Hepatocyte (in vitro differentiated cells): ENCODE data around the gene SH3BGRL. TPM values are rescaled to one million over a fixed set of nuclear protein-coding genes. Genes with fewer than 3 reads are reported as not detected.

Experiments used
- DNase-seq: peaks from one replicate; pipeline ENCODE4 v3.0.0-alpha.2; 2016; ENCODE audit warnings: low spot score
- H2AFZ ChIP-seq: fragments of 200-600 bp; sonication (generic); 2 replicates; pipeline ENCODE4 v1.6.0; 2016; ENCODE audit warnings: antibody characterized with exemption, mild to moderate bottlenecking
- H3K27ac ChIP-seq: fragments of 200-600 bp; sonication (generic); 2 replicates; pipeline ENCODE4 v1.5.1; 2016; ENCODE audit warnings: mild to moderate bottlenecking
- H3K27me3 ChIP-seq: fragments of 200-600 bp; sonication (generic); 2 replicates; pipeline ENCODE4 v1.6.1; 2016
- H3K36me3 ChIP-seq: fragments of 200-600 bp; sonication (generic); replicated peaks from 2 replicates; pipeline ENCODE4 v1.5.1; 2016; ENCODE audit warnings: low read depth; ENCODE audit not compliant: insufficient read depth
- H3K4me1 ChIP-seq: fragments of 200-600 bp; sonication (generic); 2 replicates; pipeline ENCODE4 v1.5.1; 2016; ENCODE audit warnings: mild to moderate bottlenecking, moderate library complexity; ENCODE audit not compliant: insufficient read depth
- H3K4me2 ChIP-seq: fragments of 200-600 bp; sonication (generic); 2 replicates; pipeline ENCODE4 v1.6.0; 2016
- H3K4me3 ChIP-seq: fragments of 200-600 bp; sonication (generic); 2 replicates; pipeline ENCODE4 v1.5.1; 2016; ENCODE audit warnings: mild to moderate bottlenecking
- H3K79me2 ChIP-seq: fragments of 200-600 bp; sonication (generic); 2 replicates; pipeline ENCODE4 v1.6.0; 2017; ENCODE audit warnings: mild to moderate bottlenecking
- H3K9me2 ChIP-seq: fragments of 200-600 bp; sonication (generic); replicated peaks from 2 replicates; pipeline ENCODE4 v1.6.0; 2017; ENCODE audit warnings: mild to moderate bottlenecking; ENCODE audit not compliant: insufficient read depth
- H3K9me3 ChIP-seq: fragments of 200-600 bp; sonication (generic); 2 replicates; pipeline ENCODE4 v1.5.1; 2016; ENCODE audit warnings: low read depth, mild to moderate bottlenecking
- H4K20me1 ChIP-seq: fragments of 200-600 bp; sonication (generic); 2 replicates; pipeline ENCODE4 v1.6.0; 2016; ENCODE audit warnings: mild to moderate bottlenecking; ENCODE audit not compliant: insufficient read depth, poor library complexity, severe bottlenecking
- EZH2 ChIP-seq: fragments of 200-600 bp; sonication (generic); IDR thresholded peaks from 2 replicates; pipeline ENCODE4 v1.6.1; 2016; ENCODE audit warnings: antibody characterized with exemption, mild to moderate bottlenecking, borderline replicate concordance
- EZH2phosphoT487 ChIP-seq: fragments of 200-600 bp; sonication (generic); IDR thresholded peaks from one replicate; pipeline ENCODE4 v1.6.1; 2018; ENCODE audit warnings: antibody characterized with exemption, mild to moderate bottlenecking, low read depth, moderate library complexity; ENCODE audit not compliant: unreplicated experiment, severe bottlenecking
- WGBS: methylation state at CpG from one replicate; pipeline ENCODE4 v1.1.6; 2016; ENCODE audit warnings: low lambda C conversion rate; ENCODE audit errors: missing lambda C conversion rate; 5-methylcytosine and 5-hydroxymethylcytosine counted together
- polyA plus RNA-seq: library from polyadenylated mRNA; unstranded; fragments of >200 nt; fragmentation: Nextera tagmentation; extraction: Ambion mirVana; gene quantifications from 2 replicates; pipeline ENCODE4 v1.2.1, GENCODE V29; 2016
- total RNA-seq: library from RNA; depleted of rRNA; stranded (reverse); fragments of >200 nt; gene quantifications from 2 replicates; pipeline ENCODE4 v1.2.3, GENCODE V29; 2014
- TF ChIP-seq, protein P1 (sequence below): fragments of 200-600 bp; sonication (generic); IDR thresholded peaks from 2 replicates; pipeline ENCODE4 v1.5.1; 2016; ENCODE audit warnings: antibody characterized with exemption, mild to moderate bottlenecking; ENCODE audit not compliant: poor library complexity

Gene SH3BGRL
- total and polyA plus RNA-seq, 2 experiments from 2014 or later, result 72.3 to 110 TPM

DNA sequence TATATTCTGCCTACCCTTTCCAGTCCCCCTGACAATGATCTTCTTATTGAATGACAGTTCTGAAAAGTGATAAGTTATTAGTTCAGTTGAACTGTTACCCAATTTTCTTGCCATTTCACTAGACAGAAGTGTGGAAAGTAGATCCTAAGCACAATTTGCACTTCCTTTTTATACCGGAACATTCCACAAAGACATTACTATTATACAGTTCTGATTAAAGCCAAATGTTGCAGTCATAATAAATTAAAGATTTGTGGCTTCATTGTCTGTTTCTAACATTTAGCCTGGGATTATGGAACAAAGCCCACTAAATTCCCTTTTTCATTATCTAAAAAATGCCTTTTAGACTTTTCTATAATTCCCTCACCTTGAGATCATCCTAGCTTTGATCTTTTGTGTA lies 13.8 kb downstream of the SH3BGRL start:
- no peak overlapping the region for H2AFZ ChIP-seq
- H3K27ac ChIP-seq, result no peak overlapping the region
- no peak for DNase-seq
- no peak overlapping the region for H3K4me3 ChIP-seq
- H3K9me2 ChIP-seq, result no peaks in the 10 kb centered on the region
- H3K36me3 ChIP-seq, result no peaks in the 10 kb centered on the region
- no peaks in the 10 kb centered on the region for H3K4me1 ChIP-seq
- no peak overlapping the region for H3K4me2 ChIP-seq
- WGBS, result 70% methylated on average over 1 of the region's 1 CpG
- no peaks in the 10 kb centered on the region for H3K9me3 ChIP-seq
- H4K20me1 ChIP-seq, result peaks cover under 1% of the 10 kb centered on the region
- TF ChIP-seq EZH2 (no peak), EZH2phosphoT487 (no peak)
- H3K79me2 ChIP-seq, result peaks cover 13% of the 10 kb centered on the region
- no peaks in the 10 kb centered on the region for H3K27me3 ChIP-seq

DNA sequence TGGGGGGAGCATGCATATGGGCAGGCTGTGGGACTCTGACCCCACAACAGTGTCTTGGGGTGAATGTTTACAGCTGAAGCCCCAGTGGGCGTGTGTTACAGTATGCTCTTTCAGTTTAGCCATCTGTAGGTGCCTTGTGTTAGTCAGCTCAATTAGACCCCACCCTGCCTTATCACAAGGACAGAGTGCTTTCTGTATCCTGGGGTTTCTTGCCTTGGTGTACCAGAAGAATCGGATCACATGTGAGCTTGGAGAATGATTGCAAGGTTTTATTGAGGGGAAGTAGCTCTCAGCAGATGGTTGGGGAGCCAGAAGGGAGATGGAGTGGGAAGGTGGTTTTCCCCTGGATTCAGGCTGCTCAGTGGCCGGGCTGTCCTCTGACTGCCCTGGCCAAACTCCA lies 27.3 kb downstream of the SH3BGRL start:
- H3K27ac ChIP-seq, result no peak overlapping the region
- no peaks in the 10 kb centered on the region for H4K20me1 ChIP-seq
- H2AFZ ChIP-seq, result no peak overlapping the region
- H3K4me3 ChIP-seq, result no peak overlapping the region
- no peaks in the 10 kb centered on the region for H3K27me3 ChIP-seq
- H3K4me2 ChIP-seq, result no peak overlapping the region
- H3K36me3 ChIP-seq, result no peaks in the 10 kb centered on the region
- no peaks in the 10 kb centered on the region for H3K9me3 ChIP-seq
- no peaks in the 10 kb centered on the region for H3K79me2 ChIP-seq
- no peak for DNase-seq
- H3K4me1 ChIP-seq, result no peaks in the 10 kb centered on the region
- WGBS, result 81% methylated on average over 3 of the region's 3 CpGs
- no peaks in the 10 kb centered on the region for H3K9me2 ChIP-seq
- TF ChIP-seq EZH2phosphoT487, result no peak
- TF ChIP-seq, protein P1, sequence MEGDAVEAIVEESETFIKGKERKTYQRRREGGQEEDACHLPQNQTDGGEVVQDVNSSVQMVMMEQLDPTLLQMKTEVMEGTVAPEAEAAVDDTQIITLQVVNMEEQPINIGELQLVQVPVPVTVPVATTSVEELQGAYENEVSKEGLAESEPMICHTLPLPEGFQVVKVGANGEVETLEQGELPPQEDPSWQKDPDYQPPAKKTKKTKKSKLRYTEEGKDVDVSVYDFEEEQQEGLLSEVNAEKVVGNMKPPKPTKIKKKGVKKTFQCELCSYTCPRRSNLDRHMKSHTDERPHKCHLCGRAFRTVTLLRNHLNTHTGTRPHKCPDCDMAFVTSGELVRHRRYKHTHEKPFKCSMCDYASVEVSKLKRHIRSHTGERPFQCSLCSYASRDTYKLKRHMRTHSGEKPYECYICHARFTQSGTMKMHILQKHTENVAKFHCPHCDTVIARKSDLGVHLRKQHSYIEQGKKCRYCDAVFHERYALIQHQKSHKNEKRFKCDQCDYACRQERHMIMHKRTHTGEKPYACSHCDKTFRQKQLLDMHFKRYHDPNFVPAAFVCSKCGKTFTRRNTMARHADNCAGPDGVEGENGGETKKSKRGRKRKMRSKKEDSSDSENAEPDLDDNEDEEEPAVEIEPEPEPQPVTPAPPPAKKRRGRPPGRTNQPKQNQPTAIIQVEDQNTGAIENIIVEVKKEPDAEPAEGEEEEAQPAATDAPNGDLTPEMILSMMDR, result no peak
- no peak for TF ChIP-seq EZH2

DNA sequence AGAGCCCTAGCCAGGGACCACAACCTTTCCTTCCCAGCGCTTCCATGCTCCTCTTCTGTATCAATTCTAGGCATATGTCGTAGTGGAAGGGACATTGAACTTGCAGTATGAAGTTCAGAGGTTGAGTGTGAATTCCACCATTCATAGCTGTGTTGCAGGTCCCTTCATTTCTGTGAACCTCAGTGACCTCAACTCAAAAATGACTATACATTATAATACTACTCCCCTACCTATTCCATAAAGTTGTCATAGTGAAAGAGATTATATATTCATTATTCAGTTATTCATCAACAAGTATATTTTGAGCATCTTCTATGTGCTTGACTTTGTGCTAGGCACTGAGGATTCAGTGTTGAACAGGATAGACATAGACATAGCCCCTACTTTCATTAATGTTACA lies 28.0 kb downstream of the SH3BGRL start:
- TF ChIP-seq, protein P1, result no peak
- no peak for TF ChIP-seq EZH2
- TF ChIP-seq EZH2phosphoT487, result no peak
- WGBS, result 82% methylated on average over 2 of the region's 2 CpGs
- no peaks in the 10 kb centered on the region for H3K79me2 ChIP-seq
- H3K4me2 ChIP-seq, result no peak overlapping the region
- no peak overlapping the region for H2AFZ ChIP-seq
- H3K36me3 ChIP-seq, result no peaks in the 10 kb centered on the region
- no peaks in the 10 kb centered on the region for H3K4me1 ChIP-seq
- H3K4me3 ChIP-seq, result no peak overlapping the region
- H3K9me2 ChIP-seq, result no peaks in the 10 kb centered on the region
- no peaks in the 10 kb centered on the region for H3K27me3 ChIP-seq
- H3K9me3 ChIP-seq, result no peaks in the 10 kb centered on the region
- H4K20me1 ChIP-seq, result no peaks in the 10 kb centered on the region
- no peak overlapping the region for H3K27ac ChIP-seq
- DNase-seq, result no peak

GRCh38 chrX:81231476-81231875 lies 29.6 kb downstream of the SH3BGRL start:
- Histone ChIP-seq H3K4me3 (no peak overlapping the region), H3K27ac (no peak overlapping the region), H3K4me1 (no peaks in the 10 kb centered on the region), H3K9me3 (no peaks in the 10 kb centered on the region), H2AFZ (no peak overlapping the region), H3K36me3 (no peaks in the 10 kb centered on the region), H4K20me1 (no peaks in the 10 kb centered on the region), H3K4me2 (no peak overlapping the region), H3K27me3 (no peaks in the 10 kb centered on the region), H3K79me2 (no peaks in the 10 kb centered on the region), H3K9me2 (no peaks in the 10 kb centered on the region)
- 60% methylated on average over 1 of the region's 1 CpG for WGBS
- no peak for DNase-seq
- TF ChIP-seq, protein P1, result no peak
- TF ChIP-seq EZH2 (no peak), EZH2phosphoT487 (no peak)
